IMR-90 (cell line): ENCODE data around the gene GSTO1. TPM values are rescaled to one million over a fixed set of nuclear protein-coding genes. Genes with fewer than 3 reads are reported as not detected.

Experiments used
- ATAC-seq: fragments of 200-7000 bp; cut with Tn5 transposase; 2 replicates; pipeline ENCODE4 v1.9.1; 2020; ENCODE audit warnings: low read depth, mild to moderate bottlenecking, moderate library complexity
- BruUV-seq: library from RNA; stranded (reverse); fragments of 400-500 nt; replicated peaks from 2 replicates; lab custom pipeline; 2021; lab: Mats Ljungman, UMichigan
- CTCF ChIA-PET: fragments of 300-600 bp; formaldehyde crosslinking; extraction: SDS; loops from one replicate; lab custom pipeline; 2021; ENCODE audit warnings: antibody characterized with exemption; lab: Yijun Ruan, JAX
- POLR2A ChIA-PET: fragments of 300-600 bp; sonication (Branson Sonifier 250); formaldehyde crosslinking; loops from one replicate; lab custom pipeline; 2022; ENCODE audit warnings: antibody characterized with exemption; ENCODE audit not compliant: unreplicated experiment; lab: Charles Lee
- DNase-seq: peaks from one replicate; pipeline ENCODE4 v3.0.0; 2013
- H2AFZ ChIP-seq: replicated peaks from 2 replicates; pipeline ENCODE3; 2013; ENCODE audit warnings: low read length, mild to moderate bottlenecking; ENCODE audit not compliant: poor library complexity
- H2AK5ac ChIP-seq: 2 replicates; pipeline ENCODE4 v1.6.1; 2013; ENCODE audit warnings: low read depth, low read length, inconsistent platforms
- H2AK9ac ChIP-seq: replicated peaks from 2 replicates; pipeline ENCODE3; 2013; ENCODE audit warnings: mild to moderate bottlenecking, low read depth, low read length, moderate library complexity; ENCODE audit not compliant: poor library complexity
- H2BK120ac ChIP-seq: 2 replicates; pipeline ENCODE4 v1.6.1; 2013; ENCODE audit warnings: low read depth, low read length, inconsistent platforms
- H2BK15ac ChIP-seq: 3 replicates; pipeline ENCODE4 v1.6.1; 2013; ENCODE audit warnings: low read depth, low read length, inconsistent platforms
- H2BK20ac ChIP-seq: 2 replicates; pipeline ENCODE4 v1.6.1; 2013; ENCODE audit warnings: low read depth, mild to moderate bottlenecking, inconsistent platforms, low read length, moderate library complexity
- H2BK5ac ChIP-seq: 2 replicates; pipeline ENCODE4 v1.6.1; 2013; ENCODE audit warnings: mild to moderate bottlenecking, low read depth, low read length, inconsistent platforms; ENCODE audit not compliant: poor library complexity, severe bottlenecking
- H3K14ac ChIP-seq: replicated peaks from 2 replicates; pipeline ENCODE4 v1.6.1; 2013; ENCODE audit warnings: low read depth, low read length, inconsistent platforms
- H3K18ac ChIP-seq: 2 replicates; pipeline ENCODE4 v1.6.1; 2013; ENCODE audit warnings: low read depth, low read length, control low read depth
- H3K23ac ChIP-seq: 2 replicates; pipeline ENCODE4 v1.6.1; 2013; ENCODE audit warnings: low read depth, low read length, inconsistent platforms
- H3K27ac ChIP-seq: 2 replicates; pipeline ENCODE4 v1.5.1; 2013; ENCODE audit warnings: mild to moderate bottlenecking, control low read depth, low read length; ENCODE audit not compliant: insufficient read depth
- H3K27me3 ChIP-seq: 2 replicates; pipeline ENCODE4 v1.6.1; 2013; ENCODE audit warnings: low read length; ENCODE audit not compliant: control insufficient read depth, insufficient read depth
- H3K36me3 ChIP-seq: 2 replicates; pipeline ENCODE4 v1.6.1; 2013; ENCODE audit warnings: low read length, mixed read lengths; ENCODE audit not compliant: control insufficient read depth, insufficient read depth
- H3K4ac ChIP-seq: 2 replicates; pipeline ENCODE4 v1.6.1; 2013; ENCODE audit warnings: low read depth, low read length, inconsistent platforms
- H3K4me1 ChIP-seq: 2 replicates; pipeline ENCODE4 v1.6.1; 2013; ENCODE audit warnings: low read length, mixed read lengths; ENCODE audit not compliant: control insufficient read depth, insufficient read depth
- H3K4me2 ChIP-seq: 2 replicates; pipeline ENCODE4 v1.6.1; 2013; ENCODE audit warnings: low read depth, mild to moderate bottlenecking, control low read depth, low read length, moderate library complexity
- H3K4me3 ChIP-seq: 2 replicates; pipeline ENCODE4 v1.5.1; 2013; ENCODE audit warnings: low read depth, mild to moderate bottlenecking, control low read depth, low read length, moderate library complexity; ENCODE audit not compliant: insufficient read depth
- H3K56ac ChIP-seq: 2 replicates; pipeline ENCODE4 v1.6.1; 2013; ENCODE audit warnings: low read length, inconsistent platforms; ENCODE audit not compliant: insufficient read depth; ENCODE audit errors: extremely low read depth
- H3K79me1 ChIP-seq, 2 experiments: 2 replicates each; pipeline ENCODE4 v1.6.1; 2013; ENCODE audit warnings: low read length in 2 of 2, inconsistent platforms in 1 of 2, low read depth in 1 of 2
- H3K9ac ChIP-seq: 2 replicates; pipeline ENCODE4 v1.6.1; 2013; ENCODE audit warnings: low read depth, low read length, control low read depth
- H3K9me1 ChIP-seq: 2 replicates; pipeline ENCODE4 v1.6.1; 2013; ENCODE audit warnings: low read length, inconsistent platforms; ENCODE audit not compliant: insufficient read depth
- H3K9me3 ChIP-seq: 2 replicates; pipeline ENCODE4 v1.6.1; 2013; ENCODE audit warnings: low read length; ENCODE audit not compliant: control insufficient read depth, insufficient read depth
- H4K20me1 ChIP-seq: 2 replicates; pipeline ENCODE4 v1.6.1; 2013; ENCODE audit warnings: low read length, inconsistent platforms; ENCODE audit not compliant: insufficient read depth
- H4K5ac ChIP-seq: 2 replicates; pipeline ENCODE4 v1.6.1; 2013; ENCODE audit warnings: mild to moderate bottlenecking, low read depth, low read length, control low read depth
- H4K8ac ChIP-seq, 2 experiments: 2 replicates each; pipeline ENCODE4 v1.6.1; 2013; ENCODE audit warnings: low read depth in 2 of 2, low read length in 2 of 2, control low read depth in 1 of 2, inconsistent platforms in 1 of 2
- H4K91ac ChIP-seq: 2 replicates; pipeline ENCODE4 v1.6.1; 2013; ENCODE audit warnings: low read depth, low read length, inconsistent platforms; ENCODE audit not compliant: insufficient read depth
- CEBPB ChIP-seq: IDR thresholded peaks from 2 replicates; pipeline ENCODE4 v1.6.1; 2012; ENCODE audit warnings: low read depth, low read length, improper control_type of control experiment
- CHD1 ChIP-seq: IDR thresholded peaks from 2 replicates; pipeline ENCODE4 v1.6.1; 2012; ENCODE audit warnings: low read depth, low read length, improper control_type of control experiment
- CTCF ChIP-seq: conservative IDR thresholded peaks from 2 replicates; pipeline ENCODE4 v1.5.1; 2012; ENCODE audit warnings: mild to moderate bottlenecking, low read depth, low read length, improper control_type of control experiment
- FOS ChIP-seq: fragments of 150-350 bp; IDR thresholded peaks from 2 replicates; pipeline ENCODE4 v1.6.1; 2016; ENCODE audit warnings: low read depth, low read length
- MAFK ChIP-seq: IDR thresholded peaks from 2 replicates; pipeline ENCODE4 v1.6.1; 2012; ENCODE audit warnings: low read depth, low read length, improper control_type of control experiment
- MAZ ChIP-seq: IDR thresholded peaks from 2 replicates; pipeline ENCODE4 v1.6.1; 2012; ENCODE audit warnings: low read depth, mild to moderate bottlenecking, low read length, improper control_type of control experiment, moderate library complexity, borderline replicate concordance
- MXI1 ChIP-seq: IDR thresholded peaks from 2 replicates; pipeline ENCODE4 v1.6.1; 2012; ENCODE audit warnings: low read depth, mild to moderate bottlenecking, low read length, moderate library complexity, borderline replicate concordance
- NFE2L2 ChIP-seq: fragments of 150-350 bp; IDR thresholded peaks from 2 replicates; pipeline ENCODE4 v1.6.1; 2016; ENCODE audit warnings: low read depth, mild to moderate bottlenecking, low read length
- POLR2A ChIP-seq: IDR thresholded peaks from 2 replicates; pipeline ENCODE4 v1.6.1; 2012; ENCODE audit warnings: mild to moderate bottlenecking, low read depth, low read length
- RAD21 ChIP-seq: IDR thresholded peaks from 2 replicates; pipeline ENCODE4 v1.6.1; 2012; ENCODE audit warnings: low read length, improper control_type of control experiment
- RCOR1 ChIP-seq: IDR thresholded peaks from 2 replicates; pipeline ENCODE4 v1.6.1; 2012; ENCODE audit warnings: mild to moderate bottlenecking, low read length, improper control_type of control experiment; ENCODE audit not compliant: insufficient replicate concordance
- RFX5 ChIP-seq: IDR thresholded peaks from 2 replicates; pipeline ENCODE4 v1.8.0; 2012; ENCODE audit warnings: low read depth, mild to moderate bottlenecking, low read length, moderate library complexity
- WGBS, 2 experiments: methylation state at CpG; one replicate each; pipeline versions ENCODE4 v1.1.5 to v1.1.7; 2013; ENCODE audit warnings: missing lambda C conversion rate in 2 of 2; ENCODE audit not compliant: insufficient read length in 1 of 2; ENCODE audit errors: extremely low coverage in 2 of 2; 5-methylcytosine and 5-hydroxymethylcytosine counted together
- dilution Hi-C: fragments of 300-500 bp; cut with HindIII; formaldehyde crosslinking; loops from one replicate; pipeline ENCODE4 v1.14.3; 2018; ENCODE audit warnings: low sequenced_read_pairs; ENCODE audit not compliant: unreplicated experiment
- in situ Hi-C: fragments of 300-500 bp; cut with MboI; formaldehyde crosslinking; loops from 3 replicates; pipeline ENCODE4 v1.14.3; 2019; ENCODE audit warnings: low sequenced_read_pairs, inconsistent platforms, mixed read lengths
- intact Hi-C: fragments of 100-400 bp; cut with micrococcal nuclease; formaldehyde crosslinking; loops from 2 replicates; pipeline ENCODE4 v1.10.0; 2022
- polyA plus RNA-seq, 3 experiments: library from polyadenylated mRNA; depleted of rRNA; stranded (reverse); fragments of >200 nt; gene quantifications; 2 replicates each; pipeline ENCODE4 v1.2.3, GENCODE V29; 2012; ENCODE audit warnings: low replicate concordance in 1 of 3
- total RNA-seq: library from RNA; depleted of rRNA; stranded (reverse); fragments of >200 nt; gene quantifications from 2 replicates; pipeline ENCODE4 v1.2.3, GENCODE V29; 2012
- TF ChIP-seq, protein P1 (sequence below): fragments of 150-350 bp; IDR thresholded peaks from 2 replicates; pipeline ENCODE4 v1.6.1; 2016; ENCODE audit warnings: low read depth, mild to moderate bottlenecking, low read length, moderate library complexity, borderline replicate concordance
- TF ChIP-seq, protein P2 (sequence below): fragments of 150-350 bp; IDR thresholded peaks from 2 replicates; pipeline ENCODE4 v1.6.1; 2017; ENCODE audit warnings: mild to moderate bottlenecking, antibody characterized with exemption, low read length, low read depth

The GSTO1 gene
- total and polyA plus RNA-seq, 2 of the 4 experiments (the other 2 are of a cell fraction): 186 to 258 TPM

- no peak overlapping the region for H4K5ac ChIP-seq
- H2AK9ac ChIP-seq: no peak overlapping the region
- H2AFZ ChIP-seq: no peak overlapping the region
- peaks cover 14% of the 10 kb centered on the region for H3K27me3 ChIP-seq
- CTCF ChIA-PET: interaction anchor here (0.6 kb wide), 1 partner anchor 312 kb away, joined by 3 read pairs; no protein-coding TSS in a partner anchor
- intact Hi-C loops (no loop called here), dilution Hi-C loops (no loop called here), in situ Hi-C loops (no loop called here)
- no peaks in the 10 kb centered on the region for H4K20me1 ChIP-seq
- no peak overlapping the region for H3K18ac ChIP-seq
- H2BK20ac ChIP-seq: no peak overlapping the region
- H3K9ac ChIP-seq: no peak overlapping the region
- H3K14ac ChIP-seq: no peak overlapping the region
- no TSS peak for BruUV-seq
- WGBS, 2 experiments: 67% methylated on average over 1 of the region's 2 CpGs; no CpG with 5 or more reads in 1 of the 2 experiments
- H2AK5ac ChIP-seq: no peak overlapping the region
- H3K79me1 ChIP-seq: no peaks in the 10 kb centered on the region
- ATAC-seq (no peak), DNase-seq (no peak)
- H4K8ac ChIP-seq: no peak overlapping the region
- TF ChIP-seq CTCF: no peak
- TF ChIP-seq MAZ: no peak
- no peak for TF ChIP-seq CHD1
- TF ChIP-seq, protein P1, sequence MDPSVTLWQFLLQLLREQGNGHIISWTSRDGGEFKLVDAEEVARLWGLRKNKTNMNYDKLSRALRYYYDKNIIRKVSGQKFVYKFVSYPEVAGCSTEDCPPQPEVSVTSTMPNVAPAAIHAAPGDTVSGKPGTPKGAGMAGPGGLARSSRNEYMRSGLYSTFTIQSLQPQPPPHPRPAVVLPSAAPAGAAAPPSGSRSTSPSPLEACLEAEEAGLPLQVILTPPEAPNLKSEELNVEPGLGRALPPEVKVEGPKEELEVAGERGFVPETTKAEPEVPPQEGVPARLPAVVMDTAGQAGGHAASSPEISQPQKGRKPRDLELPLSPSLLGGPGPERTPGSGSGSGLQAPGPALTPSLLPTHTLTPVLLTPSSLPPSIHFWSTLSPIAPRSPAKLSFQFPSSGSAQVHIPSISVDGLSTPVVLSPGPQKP: no peak
- no peak for TF ChIP-seq POLR2A
- no peak for TF ChIP-seq RFX5
- no peak for TF ChIP-seq FOS
- TF ChIP-seq NFE2L2: no peak
- TF ChIP-seq, protein P2, sequence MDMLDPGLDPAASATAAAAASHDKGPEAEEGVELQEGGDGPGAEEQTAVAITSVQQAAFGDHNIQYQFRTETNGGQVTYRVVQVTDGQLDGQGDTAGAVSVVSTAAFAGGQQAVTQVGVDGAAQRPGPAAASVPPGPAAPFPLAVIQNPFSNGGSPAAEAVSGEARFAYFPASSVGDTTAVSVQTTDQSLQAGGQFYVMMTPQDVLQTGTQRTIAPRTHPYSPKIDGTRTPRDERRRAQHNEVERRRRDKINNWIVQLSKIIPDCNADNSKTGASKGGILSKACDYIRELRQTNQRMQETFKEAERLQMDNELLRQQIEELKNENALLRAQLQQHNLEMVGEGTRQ: no peak
- no peak for TF ChIP-seq MAFK
- no peak for TF ChIP-seq MXI1
- no peak for TF ChIP-seq RCOR1
- TF ChIP-seq RAD21: no peak
- no peak for TF ChIP-seq CEBPB
- POLR2A ChIA-PET: no interaction called here
- no peak overlapping the region for H3K4ac ChIP-seq
- H3K4me1 ChIP-seq: no peaks in the 10 kb centered on the region
- no peak overlapping the region for H3K27ac ChIP-seq
- no peaks in the 10 kb centered on the region for H3K9me1 ChIP-seq
- H4K91ac ChIP-seq: no peak overlapping the region
- H2BK120ac ChIP-seq: no peak overlapping the region
- no peaks in the 10 kb centered on the region for H3K9me3 ChIP-seq
- no peak overlapping the region for H3K4me2 ChIP-seq
- H2BK5ac ChIP-seq: no peak overlapping the region
- H3K56ac ChIP-seq: no peak overlapping the region
- no peak overlapping the region for H3K4me3 ChIP-seq
- H3K23ac ChIP-seq: no peak overlapping the region
- no peaks in the 10 kb centered on the region for H3K36me3 ChIP-seq
- H2BK15ac ChIP-seq: no peak overlapping the region
These were observed 14.6 kb upstream of the GSTO1 start for GRCh38 chr10:104240078-104240477.
